LHCN-M2 (cell line): ENCODE data around the gene KIF7. TPM values are rescaled to one million over a fixed set of nuclear protein-coding genes. Genes with fewer than 3 reads are reported as not detected.
"Not testable (repeated sequence)": the region's sequence is repeated elsewhere in the genome, so short reads cannot be mapped to it uniquely, and the experiment has no call there.

Experiments used
- DNase-seq: peaks from one replicate; pipeline ENCODE4 v3.0.0-alpha.2; 2012; ENCODE audit warnings: low read depth
- polyA plus RNA-seq: library from polyadenylated mRNA; unstranded; fragments of >200 nt; gene quantifications from one replicate; pipeline ENCODE4 v1.2.1, GENCODE V29; 2012; ENCODE audit warnings: missing spikeins
- total RNA-seq: library from RNA; depleted of rRNA; stranded (reverse); fragments of >200 nt; gene quantifications from 2 replicates; pipeline ENCODE4 v1.2.3, GENCODE V29; 2014; rRNA removed

Gene KIF7
- 11.1 and 14.1 TPM in 2 replicates for total RNA-seq
- 8.0 TPM for polyA plus RNA-seq

- DNase-seq = peak; percentile 50
Observed at GRCh38 chr15:89654847-89655805, at the start of gene KIF7. Gene KIF7, minus strand, starts transcription at chr15:89655467. Its CDS starts 2,537 bp downstream, at chr15:89652930.

- no peak for DNase-seq
Observed at GRCh38 chr15:89704411-89704810, 49.1 kb upstream of the KIF7 start.

- no peak for DNase-seq
Observed at GRCh38 chr15:89695198-89695597, 39.9 kb upstream of the KIF7 start.

- no peak for DNase-seq
Observed at GRCh38 chr15:89693696-89694095, 38.4 kb upstream of the KIF7 start.

GRCh38 chr15:89693091-89693490 lies 37.8 kb upstream of the KIF7 start:
- DNase-seq = no peak

- peak; percentile 56 for DNase-seq
Observed at GRCh38 chr15:89690276-89691218, 35.3 kb upstream of the KIF7 start, which contains the start of the genes PEX11A and WDR93. Gene PEX11A, minus strand, starts transcription at chr15:89690754. Its CDS starts 122 bp downstream, at chr15:89690632. Gene WDR93, plus strand, starts transcription at chr15:89690811. Its CDS starts 10,936 bp downstream, at chr15:89701747.

- not testable (repeated sequence) for DNase-seq
Observed at GRCh38 chr15:89689930-89690275, 34.6 kb upstream of the KIF7 start.

- DNase-seq = no peak
Observed at GRCh38 chr15:89686522-89686921, 31.3 kb upstream of the KIF7 start.

- DNase-seq = no peak
Observed at GRCh38 chr15:89685995-89686394, 30.7 kb upstream of the KIF7 start.

- DNase-seq = no peak
Observed at GRCh38 chr15:89681146-89681545, 25.9 kb upstream of the KIF7 start.

GRCh38 chr15:89680282-89680873 lies 25.1 kb upstream of the KIF7 start:
- DNase-seq = peak; percentile 27

- DNase-seq = no peak
Observed at GRCh38 chr15:89679212-89679611, 23.9 kb upstream of the KIF7 start, which contains the start of gene PLIN1. Gene PLIN1, minus strand, starts transcription at chr15:89679367. Its CDS starts 1,878 bp downstream, at chr15:89677489.

GRCh38 chr15:89677381-89677780 lies 22.1 kb upstream of the KIF7 start:
- DNase-seq = no peak

GRCh38 chr15:89675606-89676005 lies 20.3 kb upstream of the KIF7 start:
- DNase-seq = no peak

- DNase-seq = no peak
Observed at GRCh38 chr15:89674526-89674925, 19.3 kb upstream of the KIF7 start.

- peak; percentile 19 for DNase-seq
Observed at GRCh38 chr15:89673165-89673512, 17.9 kb upstream of the KIF7 start.

- no peak for DNase-seq
Observed at GRCh38 chr15:89672221-89673164, 17.2 kb upstream of the KIF7 start.

- DNase-seq = no peak
Observed at GRCh38 chr15:89671687-89672086, 16.4 kb upstream of the KIF7 start.

- DNase-seq = no peak
Observed at GRCh38 chr15:89670971-89671560, 15.8 kb upstream of the KIF7 start.

- no peak for DNase-seq
Observed at GRCh38 chr15:89669941-89670340, 14.7 kb upstream of the KIF7 start.
